ENCODE measurements around the gene NMNAT3.
A peak's percentile ranks its signal among the peaks of the same experiment; 100 is the strongest.

NMNAT3 gene

DNA sequence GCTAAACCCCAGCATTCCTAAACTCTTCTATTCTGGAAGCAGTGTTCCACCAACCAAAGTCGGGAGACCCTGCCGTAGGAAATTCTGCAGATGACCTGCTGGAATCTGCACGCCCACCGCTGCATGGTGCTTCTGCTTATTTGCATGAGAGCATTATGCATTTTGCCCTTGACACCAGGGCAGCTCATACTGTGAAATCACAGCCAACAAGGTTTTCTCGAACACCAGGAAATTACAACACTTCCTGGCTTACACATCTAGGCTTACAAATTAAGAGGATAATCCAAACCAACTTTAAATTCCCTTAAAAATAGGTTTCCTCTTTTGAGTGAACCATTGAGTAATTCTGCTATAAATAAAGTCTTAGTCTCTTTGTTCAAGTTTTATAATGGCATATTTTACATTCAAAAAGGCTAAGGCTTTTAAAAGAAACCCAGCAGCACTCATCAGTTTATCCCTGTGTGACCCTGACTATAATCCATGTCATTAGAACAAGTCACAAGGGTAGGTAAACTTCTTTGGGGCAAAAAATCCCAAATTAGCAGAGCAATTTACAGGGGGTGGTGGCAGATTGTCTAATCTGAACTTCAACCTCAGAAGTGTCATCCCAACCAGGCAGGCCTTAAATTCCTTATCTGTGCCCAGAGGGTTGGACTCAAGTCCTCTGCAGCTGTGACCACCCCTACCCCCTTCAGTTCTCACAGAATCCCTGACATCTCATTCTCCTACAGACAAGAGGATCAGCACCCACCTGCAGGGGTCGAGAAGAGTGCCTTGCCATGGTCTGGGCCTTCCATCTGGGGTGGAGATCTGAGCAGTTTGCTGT is 104.7 kb downstream of the NMNAT3 start:
- H3K4me1 ChIP-seq (ENCODE audit: low read length): no peaks in the 10 kb centered on the region
- no peaks in the 10 kb centered on the region for H3K9me3 ChIP-seq (ENCODE audit: insufficient read depth, low read length)
- H3K4me3 ChIP-seq (ENCODE audit: low read length): no peak overlapping the region
- H3K4me2 ChIP-seq (ENCODE audit: low read length): no peak overlapping the region
- no peaks in the 10 kb centered on the region for H4K20me1 ChIP-seq (ENCODE audit: insufficient read depth, low read length)
- no peak overlapping the region for H3K9ac ChIP-seq (ENCODE audit: low read length)
- H3K79me2 ChIP-seq (ENCODE audit: low read length): no peaks in the 10 kb centered on the region
- H3K36me3 ChIP-seq (replicated peaks; ENCODE audit: low read depth, low read length): no peaks in the 10 kb centered on the region
- H3K27me3 ChIP-seq (ENCODE audit: low read depth, low read length): no peaks in the 10 kb centered on the region; the same call in 1 of the 2 replicates
- no peak overlapping the region for H2AFZ ChIP-seq (ENCODE audit: low read depth, low read length)
- no peak for TF ChIP-seq EZH2phosphoT487 (IDR thresholded peaks at IDR 0.05; ENCODE audit: low read depth)
- TF ChIP-seq, protein P1, sequence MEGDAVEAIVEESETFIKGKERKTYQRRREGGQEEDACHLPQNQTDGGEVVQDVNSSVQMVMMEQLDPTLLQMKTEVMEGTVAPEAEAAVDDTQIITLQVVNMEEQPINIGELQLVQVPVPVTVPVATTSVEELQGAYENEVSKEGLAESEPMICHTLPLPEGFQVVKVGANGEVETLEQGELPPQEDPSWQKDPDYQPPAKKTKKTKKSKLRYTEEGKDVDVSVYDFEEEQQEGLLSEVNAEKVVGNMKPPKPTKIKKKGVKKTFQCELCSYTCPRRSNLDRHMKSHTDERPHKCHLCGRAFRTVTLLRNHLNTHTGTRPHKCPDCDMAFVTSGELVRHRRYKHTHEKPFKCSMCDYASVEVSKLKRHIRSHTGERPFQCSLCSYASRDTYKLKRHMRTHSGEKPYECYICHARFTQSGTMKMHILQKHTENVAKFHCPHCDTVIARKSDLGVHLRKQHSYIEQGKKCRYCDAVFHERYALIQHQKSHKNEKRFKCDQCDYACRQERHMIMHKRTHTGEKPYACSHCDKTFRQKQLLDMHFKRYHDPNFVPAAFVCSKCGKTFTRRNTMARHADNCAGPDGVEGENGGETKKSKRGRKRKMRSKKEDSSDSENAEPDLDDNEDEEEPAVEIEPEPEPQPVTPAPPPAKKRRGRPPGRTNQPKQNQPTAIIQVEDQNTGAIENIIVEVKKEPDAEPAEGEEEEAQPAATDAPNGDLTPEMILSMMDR (IDR thresholded peaks at IDR 0.05; ENCODE audit: low read depth, low read length): no peak
- H3K27ac ChIP-seq (ENCODE audit: low read length): no peak overlapping the region

DNA sequence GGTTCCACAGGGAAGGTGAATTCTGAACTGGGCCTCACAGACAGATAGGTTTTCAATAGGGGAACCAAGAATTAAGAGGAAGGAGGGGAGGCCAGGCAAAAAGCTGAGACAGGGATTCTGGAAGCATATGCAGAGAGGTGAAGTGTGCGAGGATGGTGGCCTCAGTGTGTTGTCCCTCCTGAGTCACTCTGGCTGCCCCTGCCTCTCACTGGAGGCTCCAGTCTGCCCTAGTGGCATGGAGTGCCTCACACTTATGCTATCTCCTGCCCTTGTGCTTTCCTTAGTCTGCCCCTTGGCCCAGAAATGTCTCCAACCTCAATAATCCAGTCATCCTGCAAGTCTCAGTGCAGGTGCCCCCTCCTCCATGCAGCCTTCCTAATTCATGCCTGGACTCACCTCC is 106.1 kb downstream of the NMNAT3 start:
- H2AFZ ChIP-seq (ENCODE audit: low read depth, low read length): no peak overlapping the region
- H3K79me2 ChIP-seq (ENCODE audit: low read length): no peaks in the 10 kb centered on the region
- no peak overlapping the region for H3K9ac ChIP-seq (ENCODE audit: low read length)
- H3K4me3 ChIP-seq (ENCODE audit: low read length): no peak overlapping the region
- H3K36me3 ChIP-seq (replicated peaks; ENCODE audit: low read depth, low read length): no peaks in the 10 kb centered on the region
- H3K4me2 ChIP-seq (ENCODE audit: low read length): no peak overlapping the region
- no peaks in the 10 kb centered on the region for H3K4me1 ChIP-seq (ENCODE audit: low read length)
- no peaks in the 10 kb centered on the region; the same call in 1 of the 2 replicates for H3K27me3 ChIP-seq (ENCODE audit: low read depth, low read length)
- no peaks in the 10 kb centered on the region for H3K9me3 ChIP-seq (ENCODE audit: insufficient read depth, low read length)
- TF ChIP-seq EZH2phosphoT487 (IDR thresholded peaks at IDR 0.05; ENCODE audit: low read depth): no peak
- TF ChIP-seq, protein P1 (IDR thresholded peaks at IDR 0.05; ENCODE audit: low read depth, low read length): no peak
- no peaks in the 10 kb centered on the region for H4K20me1 ChIP-seq (ENCODE audit: insufficient read depth, low read length)
- no peak overlapping the region for H3K27ac ChIP-seq (ENCODE audit: low read length)

DNA sequence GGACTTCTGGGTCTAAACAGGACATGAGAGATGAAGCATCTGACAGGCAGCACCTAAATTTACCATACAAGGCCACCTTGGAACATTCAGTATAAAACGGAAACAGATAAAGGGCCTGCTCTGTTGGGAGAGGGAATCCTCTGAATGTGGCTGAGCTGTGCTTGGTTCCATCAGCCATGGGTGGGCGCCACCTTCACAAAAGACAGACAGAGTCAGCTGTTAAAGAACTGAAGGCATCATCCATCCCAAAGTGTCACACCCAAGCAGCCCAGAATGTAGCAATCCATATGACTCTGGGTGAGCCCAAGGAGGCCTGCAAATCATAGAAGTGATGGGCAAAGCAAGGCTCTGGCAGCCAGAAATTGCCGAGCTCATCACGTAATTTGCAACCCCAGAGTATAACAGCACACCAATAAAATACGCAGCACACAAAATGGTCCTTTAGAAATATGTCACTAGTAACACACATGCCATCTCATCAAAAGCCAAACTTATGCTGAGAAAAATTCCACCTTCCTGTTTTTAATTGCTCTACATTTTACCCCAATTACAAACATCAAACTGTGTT is 113.4 kb downstream of the NMNAT3 start:
- no peak overlapping the region for H2AFZ ChIP-seq (ENCODE audit: low read depth, low read length)

More for the DNA sequence above, 113.4 kb downstream of the NMNAT3 start:
- Histone ChIP-seq H3K27me3 (ENCODE audit: low read depth, low read length) (0 out of 2 replicates have a peak, but pooled peaks cover 4% of the 10 kb centered on the region), H3K9me3 (ENCODE audit: insufficient read depth, low read length) (no peaks in the 10 kb centered on the region), H3K79me2 (ENCODE audit: low read length) (no peaks in the 10 kb centered on the region), H3K27ac (ENCODE audit: low read length) (no peak overlapping the region), H3K4me1 (ENCODE audit: low read length) (no peaks in the 10 kb centered on the region), H3K4me2 (ENCODE audit: low read length) (no peak overlapping the region), H3K4me3 (ENCODE audit: low read length) (no peak overlapping the region), H4K20me1 (ENCODE audit: insufficient read depth, low read length) (no peaks in the 10 kb centered on the region), H3K36me3 (replicated peaks; ENCODE audit: low read depth, low read length) (no peaks in the 10 kb centered on the region), H3K9ac (ENCODE audit: low read length) (no peak overlapping the region)
- TF ChIP-seq, protein P1 (IDR thresholded peaks at IDR 0.05; ENCODE audit: low read depth, low read length): 0 out of 2 replicates have a peak, but pooled peaks have one; percentile 11
- TF ChIP-seq EZH2phosphoT487 (IDR thresholded peaks at IDR 0.05; ENCODE audit: low read depth): no peak

All from OCI-LY3 (cell line).